GM21381 (cell line): ENCODE measurements around the gene SLC5A11.
"Not testable (repeated sequence)": the region's sequence is repeated elsewhere in the genome, so short reads cannot be mapped to it uniquely, and the experiment has no call there.

Experiments used
- ATAC-seq: cut with Tn5 transposase; IDR thresholded peaks from one replicate; pipeline ENCODE4 v1.9.1; 2021; ENCODE audit warnings: mild to moderate bottlenecking, moderate library complexity; ENCODE audit not compliant: unreplicated experiment

The SLC5A11 gene, protein sequence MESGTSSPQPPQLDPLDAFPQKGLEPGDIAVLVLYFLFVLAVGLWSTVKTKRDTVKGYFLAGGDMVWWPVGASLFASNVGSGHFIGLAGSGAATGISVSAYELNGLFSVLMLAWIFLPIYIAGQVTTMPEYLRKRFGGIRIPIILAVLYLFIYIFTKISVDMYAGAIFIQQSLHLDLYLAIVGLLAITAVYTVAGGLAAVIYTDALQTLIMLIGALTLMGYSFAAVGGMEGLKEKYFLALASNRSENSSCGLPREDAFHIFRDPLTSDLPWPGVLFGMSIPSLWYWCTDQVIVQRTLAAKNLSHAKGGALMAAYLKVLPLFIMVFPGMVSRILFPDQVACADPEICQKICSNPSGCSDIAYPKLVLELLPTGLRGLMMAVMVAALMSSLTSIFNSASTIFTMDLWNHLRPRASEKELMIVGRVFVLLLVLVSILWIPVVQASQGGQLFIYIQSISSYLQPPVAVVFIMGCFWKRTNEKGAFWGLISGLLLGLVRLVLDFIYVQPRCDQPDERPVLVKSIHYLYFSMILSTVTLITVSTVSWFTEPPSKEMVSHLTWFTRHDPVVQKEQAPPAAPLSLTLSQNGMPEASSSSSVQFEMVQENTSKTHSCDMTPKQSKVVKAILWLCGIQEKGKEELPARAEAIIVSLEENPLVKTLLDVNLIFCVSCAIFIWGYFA

DNA sequence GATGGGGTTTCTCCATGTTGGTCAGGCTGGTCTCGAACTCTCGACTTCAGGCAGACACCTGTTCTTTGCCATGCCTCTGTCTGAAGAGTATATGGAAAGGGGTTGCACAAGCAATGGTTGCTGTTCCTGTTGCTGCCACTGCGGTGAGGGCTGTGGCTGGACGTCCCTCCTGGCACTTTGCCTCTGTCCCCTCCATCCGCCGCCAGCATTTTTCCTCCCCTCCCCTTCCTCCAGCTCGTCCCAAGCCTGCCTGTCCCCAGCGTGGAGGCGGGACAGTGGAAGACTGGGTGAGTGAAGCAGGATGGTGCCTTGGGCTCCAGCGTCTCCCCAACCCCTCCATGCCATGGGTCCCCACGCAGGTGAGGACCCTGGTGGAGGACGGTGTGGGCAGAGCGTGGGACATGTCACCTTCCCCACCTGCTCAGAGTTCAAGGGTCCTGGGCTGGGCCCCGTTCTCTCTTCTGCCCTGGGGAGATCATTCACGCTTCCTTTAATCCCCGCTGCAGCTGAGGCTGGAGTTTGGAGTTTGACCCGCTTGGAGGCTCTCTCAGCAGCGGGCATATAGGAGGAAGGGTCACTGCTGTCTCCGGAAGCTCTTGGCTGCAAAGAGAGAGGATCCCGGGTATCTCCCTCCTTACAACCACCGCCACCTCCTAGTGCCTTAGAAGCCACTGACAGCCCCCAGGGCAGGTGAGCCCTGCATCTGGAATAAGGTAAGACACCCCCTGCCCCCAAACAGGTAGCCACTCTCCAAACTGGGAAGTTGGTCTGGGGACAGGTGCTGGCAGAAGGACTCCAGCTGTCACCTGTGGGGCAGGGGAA is at the start of gene SLC5A11:
Gene SLC5A11 (plus strand): TSS at position 238 of the 822 bp plus-strand sequence. CDS start 12,681 bp downstream, outside the sequence.
- no peak for ATAC-seq

GRCh38 chr16:24800586-24800985 is 45.2 kb upstream of the SLC5A11 start:
- ATAC-seq: no peak

DNA sequence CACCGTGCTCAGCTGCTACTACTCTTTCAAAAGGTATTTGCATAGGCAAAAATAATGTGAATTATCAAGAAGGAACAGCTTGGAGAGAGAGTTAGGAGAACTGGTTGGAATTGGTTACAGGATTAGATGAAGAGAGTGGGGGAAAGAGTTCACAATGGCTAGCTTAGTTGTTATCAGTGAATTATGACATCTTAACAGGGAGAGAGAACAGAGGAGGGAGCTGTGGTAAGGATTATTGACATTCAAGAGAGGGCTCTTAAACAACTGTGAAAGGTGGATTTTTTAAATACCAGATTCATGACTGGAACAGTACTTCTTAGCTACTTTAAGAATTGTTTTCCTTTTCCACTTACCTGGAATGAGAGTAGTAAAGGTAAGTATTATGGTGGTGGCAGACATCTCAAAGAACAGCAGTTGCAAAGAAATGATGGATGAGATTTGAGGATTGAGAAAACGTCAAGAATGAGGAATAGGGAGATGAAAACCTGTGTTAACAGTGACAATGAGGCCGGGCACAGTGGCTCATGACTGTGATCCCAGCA is 43.9 kb upstream of the SLC5A11 start:
- no peak for ATAC-seq

DNA sequence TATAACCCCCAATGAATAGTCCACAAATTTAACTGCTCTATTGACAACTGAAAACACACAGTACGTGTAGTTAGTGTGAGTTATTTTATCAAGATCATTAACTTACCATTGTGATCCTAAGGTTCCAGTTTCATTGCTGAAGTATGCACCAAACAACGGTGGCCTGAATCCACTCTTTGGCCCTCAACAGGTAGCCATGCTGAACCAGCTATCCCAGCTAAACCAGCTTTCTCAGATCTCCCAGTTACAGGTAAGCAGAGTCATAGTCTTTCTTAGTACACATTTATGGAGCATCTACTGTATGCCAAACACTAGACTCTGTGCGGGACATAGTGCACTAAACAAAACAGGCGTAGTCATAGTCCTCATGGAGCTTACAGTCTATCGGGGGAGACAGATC is 40.3 kb upstream of the SLC5A11 start:
- ATAC-seq: no peak

- ATAC-seq: no peak
Measured at GRCh38 chr16:24807301-24807700, 38.5 kb upstream of the SLC5A11 start.

- ATAC-seq: no peak
Measured at GRCh38 chr16:24810951-24811843, 34.6 kb upstream of the SLC5A11 start.

DNA sequence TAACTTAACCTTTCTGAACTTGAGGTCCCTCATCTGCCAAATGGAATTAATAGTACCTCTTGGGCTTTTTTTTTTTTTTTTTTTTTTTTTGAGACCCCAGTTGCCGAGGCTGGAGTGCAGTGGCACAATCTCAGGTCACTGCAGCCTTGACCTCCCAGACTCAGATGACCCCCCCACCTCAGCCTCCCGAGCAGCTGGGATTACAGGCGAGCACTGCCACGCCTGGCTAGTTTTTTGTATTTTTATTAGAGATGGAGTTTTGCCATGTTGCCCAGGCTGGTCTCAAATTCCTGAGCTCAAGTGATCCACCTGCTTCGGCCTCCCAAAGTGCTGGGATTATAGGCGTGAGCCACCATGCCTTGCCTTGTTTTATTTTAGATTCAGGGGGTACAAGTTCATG is 33.0 kb upstream of the SLC5A11 start:
- not testable (repeated sequence) for ATAC-seq

DNA sequence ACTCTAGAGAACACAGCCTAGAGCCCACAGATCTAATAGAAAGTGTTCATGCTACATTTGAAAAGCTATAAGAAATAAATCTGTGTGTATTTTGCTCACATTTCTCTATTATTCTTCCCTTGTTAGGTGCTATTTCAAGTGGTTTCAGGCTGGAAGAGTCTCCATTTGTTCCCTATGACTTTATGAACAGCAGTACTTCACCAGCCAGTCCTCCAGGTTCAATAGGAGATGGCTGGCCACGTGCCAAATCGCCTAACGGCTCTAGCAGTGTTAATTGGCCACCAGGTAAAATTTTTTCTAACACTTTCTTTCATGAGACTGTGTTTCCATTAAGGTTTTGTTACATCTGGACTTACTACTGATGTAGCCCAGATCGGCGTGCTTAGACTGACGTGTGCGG is 30.7 kb upstream of the SLC5A11 start:
- ATAC-seq: no peak

GRCh38 chr16:24816688-24817087 is 29.1 kb upstream of the SLC5A11 start:
- ATAC-seq: no peak

- no peak for ATAC-seq
Measured at GRCh38 chr16:24819462-24820040, 26.2 kb upstream of the SLC5A11 start.

DNA sequence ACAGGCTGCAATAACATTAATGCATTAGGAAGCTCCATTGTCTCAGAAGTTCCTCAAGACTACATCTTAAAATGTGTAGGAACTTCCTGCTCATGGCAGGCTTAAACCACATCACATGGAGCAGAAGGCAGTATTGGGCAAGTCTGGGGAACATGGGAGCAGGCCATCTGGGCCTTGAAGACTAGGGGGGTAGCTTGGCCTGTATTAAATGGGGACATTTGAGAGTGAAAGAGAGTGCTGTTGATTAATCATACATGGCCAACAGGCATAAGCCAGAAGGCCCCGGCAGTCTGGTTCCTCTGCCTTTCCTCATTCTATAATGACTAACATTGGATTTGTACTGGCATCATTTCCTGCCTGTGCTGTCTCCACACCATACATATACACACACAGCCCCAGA is 25.2 kb upstream of the SLC5A11 start:
- no peak for ATAC-seq

DNA sequence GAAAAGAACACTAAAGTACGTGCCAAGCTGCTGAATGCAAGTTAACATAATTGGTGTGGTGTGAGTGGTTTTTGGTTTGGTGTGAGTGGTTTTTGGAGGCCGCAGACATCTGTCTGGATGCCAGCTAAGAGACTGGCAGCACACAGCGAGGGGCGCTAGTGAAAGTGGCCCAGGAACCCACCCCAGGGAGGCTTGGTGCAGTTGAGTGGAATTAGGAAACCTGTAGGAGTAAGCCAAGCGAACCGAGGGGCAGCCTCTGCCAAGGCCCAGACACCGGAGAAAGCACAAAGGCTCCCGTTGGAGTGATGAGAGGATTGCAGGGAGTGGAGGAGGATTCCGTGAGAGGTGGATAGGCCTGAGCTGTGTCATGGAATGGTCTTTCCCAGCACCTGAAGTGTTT is 24.6 kb upstream of the SLC5A11 start:
- ATAC-seq: no peak

DNA sequence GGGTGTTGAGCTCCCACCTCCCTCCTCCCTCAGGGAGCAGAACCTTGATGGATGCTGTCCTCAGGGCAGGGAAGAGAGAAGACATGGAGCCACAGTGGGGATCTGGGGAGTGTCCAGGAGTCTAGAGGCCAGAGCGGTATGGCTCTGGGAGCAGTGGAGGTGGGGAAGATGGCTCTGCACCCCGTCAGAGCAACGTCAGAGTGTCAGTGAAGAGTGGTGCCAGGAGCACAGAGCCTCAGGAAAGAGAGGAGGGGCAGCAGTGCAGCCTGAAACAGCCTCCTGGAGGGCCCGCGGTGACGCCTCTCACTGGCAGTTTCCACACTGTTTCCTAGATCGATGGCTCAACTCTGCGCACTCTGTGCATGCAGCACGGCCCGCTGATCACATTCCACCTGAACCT is 23.2 kb upstream of the SLC5A11 start:
- ATAC-seq: no peak

- ATAC-seq: no peak
Measured at GRCh38 chr16:24822974-24823373, 22.8 kb upstream of the SLC5A11 start.

GRCh38 chr16:24825696-24826095 is 20.1 kb upstream of the SLC5A11 start:
- no peak for ATAC-seq

DNA sequence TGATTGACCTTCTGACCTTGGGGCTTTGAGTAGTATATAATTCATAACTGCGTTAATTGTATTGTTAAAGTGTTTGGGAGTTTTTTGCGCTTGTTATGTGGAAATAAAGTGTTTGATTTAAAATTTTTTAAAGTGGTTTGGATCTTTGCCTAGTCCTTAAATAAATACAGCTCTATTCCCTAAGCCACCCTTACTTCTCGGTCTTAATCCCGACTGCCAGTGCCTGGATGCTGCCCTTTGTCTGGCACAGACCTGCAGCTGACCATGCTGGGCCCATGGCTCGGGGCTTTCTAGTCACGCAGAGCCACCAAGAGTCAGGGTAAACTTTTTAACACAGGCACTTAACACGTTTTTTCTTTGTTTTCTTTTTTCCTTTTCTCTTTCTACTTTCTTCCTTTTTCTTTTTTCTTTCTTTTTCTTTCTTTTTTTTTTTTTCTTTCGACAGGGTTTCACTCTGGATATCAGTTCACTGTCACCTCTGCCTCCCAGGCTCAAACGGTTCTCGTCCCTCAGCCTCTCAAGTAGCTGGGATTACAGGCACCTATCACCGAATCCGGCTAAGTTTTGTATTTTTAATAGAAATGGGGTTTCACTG is 19.6 kb upstream of the SLC5A11 start:
- no peak for ATAC-seq

GRCh38 chr16:24826817-24827566 is 18.8 kb upstream of the SLC5A11 start:
- no peak for ATAC-seq

GRCh38 chr16:24829153-24829552 is 16.6 kb upstream of the SLC5A11 start:
- no peak for ATAC-seq

DNA sequence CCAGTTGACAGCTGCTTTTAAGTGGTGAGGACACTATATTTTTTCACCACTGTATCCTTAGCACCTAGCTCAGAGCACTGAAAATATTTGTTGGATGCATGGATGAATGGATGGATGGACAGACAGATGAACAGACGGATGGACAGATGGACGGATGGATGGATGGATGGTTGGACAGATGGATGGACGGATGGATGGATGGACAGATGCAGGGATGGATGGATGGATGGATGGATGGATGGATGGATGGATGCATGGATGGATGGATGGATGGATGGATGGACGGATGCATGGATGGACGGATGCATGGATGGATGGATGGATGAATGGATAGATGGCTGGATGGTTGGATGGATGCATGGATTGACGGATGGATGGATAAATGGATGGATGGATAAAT is 12.4 kb upstream of the SLC5A11 start:
- no peak for ATAC-seq
